Measurements from ENCODE around the gene KIAA1958.

DNA sequence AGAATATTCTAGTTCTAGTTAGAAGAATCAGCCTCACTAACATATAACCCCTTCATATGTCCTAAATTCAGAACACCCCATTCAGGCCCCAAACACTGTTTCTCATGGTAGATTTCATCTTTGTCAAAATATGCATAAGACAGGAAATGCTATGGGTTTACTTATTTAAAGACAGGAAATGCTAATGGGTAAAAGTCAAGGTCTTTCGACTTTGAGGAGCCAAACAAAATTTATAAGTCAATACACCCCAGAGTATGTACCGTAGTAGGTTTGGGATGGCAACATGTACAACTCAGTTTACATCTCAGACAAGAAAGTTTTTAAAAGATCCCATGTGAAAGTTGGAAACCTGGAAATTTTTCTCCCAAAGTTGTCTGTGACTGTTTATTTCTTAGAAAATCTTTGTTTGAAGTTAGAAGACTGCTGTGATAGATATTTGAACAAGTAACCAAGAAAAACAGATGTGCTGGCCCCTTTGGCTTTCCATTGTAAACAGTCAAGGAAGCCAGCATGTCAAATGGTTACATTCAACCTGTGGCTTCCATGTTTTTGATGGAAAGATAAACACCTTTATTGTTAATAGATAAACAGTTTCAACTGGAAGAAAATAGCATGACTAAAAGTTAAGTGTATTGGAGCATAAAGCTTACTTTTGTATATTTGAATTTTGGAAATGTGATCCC, 129.1 kb downstream of the KIAA1958 start:
- TF ChIP-seq CTCF (IDR thresholded peaks at IDR 0.05) (no peak), POLR2A (IDR thresholded peaks at IDR 0.05) (no peak), POLR2AphosphoS5 (IDR thresholded peaks at IDR 0.05) (no peak)

Data from breast epithelium (tissue), 3 donors.